HEK293 (cell line): ENCODE measurements around the gene VEGFA.

ENCODE experiments used
- PRDM10 ChIP-seq: fragments of 450-650 bp; formaldehyde crosslinking; IDR thresholded peaks from 2 replicates; pipeline ENCODE4 v1.5.1; 2016; ENCODE audit warnings: missing biosample characterization, missing genetic modification characterization
- ZNF350 ChIP-seq: fragments of 450-650 bp; formaldehyde crosslinking; IDR thresholded peaks from 2 replicates; pipeline ENCODE4 v1.5.0; 2017; ENCODE audit warnings: missing biosample characterization, mild to moderate bottlenecking, missing genetic modification characterization
- ZNF530 ChIP-seq: fragments of 450-650 bp; formaldehyde crosslinking; IDR thresholded peaks from 2 replicates; pipeline ENCODE4 v1.5.1; 2016; ENCODE audit warnings: low read depth, missing biosample characterization, missing genetic modification characterization

GRCh38 chr6:43803055-43803782 is 33.2 kb downstream of the VEGFA start:
- TF ChIP-seq ZNF350, result no peak
- TF ChIP-seq ZNF530 (tag by site-specific recombination), result no peak
- no peak for TF ChIP-seq PRDM10 (tag by site-specific recombination)
